Stimulated activated CD4-positive, alpha-beta T cell treated with anti-CD3 and anti-CD28 coated beads, TNF-alpha, amount 100 ng/mL, for 1 hour (primary cell): ENCODE measurements around the gene SYK.
"Not testable (repeated sequence)": the region's sequence is repeated elsewhere in the genome, so short reads cannot be mapped to it uniquely, and the experiment has no call there.

Experiments
- DNase-seq, 3 donors: peaks; one replicate each; pipeline ENCODE4 v3.0.0-alpha.2; 2020; ENCODE audit warnings: low read depth in 3 of 3, low spot score in 1 of 3

The SYK gene

GRCh38 chr9:90873422-90873821 is 71.8 kb downstream of the SYK start:
- DNase-seq = no peak

GRCh38 chr9:90874194-90874593 is 72.6 kb downstream of the SYK start:
- no peak for DNase-seq

GRCh38 chr9:90878562-90878961 is 76.9 kb downstream of the SYK start:
- no peak for DNase-seq

DNA sequence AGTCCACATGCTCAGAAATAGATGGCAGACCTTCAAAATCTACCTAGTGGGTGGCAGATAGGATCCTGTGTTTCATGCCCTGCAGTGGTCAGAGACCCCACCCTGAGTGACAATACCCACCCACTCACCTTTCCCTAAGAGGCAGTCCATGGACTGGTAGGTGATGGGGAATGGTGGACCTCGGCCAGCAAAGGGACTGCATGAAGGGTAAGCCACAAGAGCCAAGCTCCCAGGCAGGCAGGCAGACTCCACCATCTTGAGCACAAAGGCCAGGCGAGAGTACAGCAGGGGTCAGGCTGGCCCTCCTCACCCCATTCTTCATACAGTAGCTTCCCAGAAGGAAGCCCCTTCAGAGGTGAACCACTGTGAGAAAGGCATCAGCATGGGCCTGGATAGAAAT is 78.4 kb downstream of the SYK start:
- no peak for DNase-seq

GRCh38 chr9:90880669-90881068 is 79.0 kb downstream of the SYK start:
- DNase-seq = no peak

- no peak for DNase-seq
These were observed 80.0 kb downstream of the SYK start for GRCh38 chr9:90881648-90882047.

DNA sequence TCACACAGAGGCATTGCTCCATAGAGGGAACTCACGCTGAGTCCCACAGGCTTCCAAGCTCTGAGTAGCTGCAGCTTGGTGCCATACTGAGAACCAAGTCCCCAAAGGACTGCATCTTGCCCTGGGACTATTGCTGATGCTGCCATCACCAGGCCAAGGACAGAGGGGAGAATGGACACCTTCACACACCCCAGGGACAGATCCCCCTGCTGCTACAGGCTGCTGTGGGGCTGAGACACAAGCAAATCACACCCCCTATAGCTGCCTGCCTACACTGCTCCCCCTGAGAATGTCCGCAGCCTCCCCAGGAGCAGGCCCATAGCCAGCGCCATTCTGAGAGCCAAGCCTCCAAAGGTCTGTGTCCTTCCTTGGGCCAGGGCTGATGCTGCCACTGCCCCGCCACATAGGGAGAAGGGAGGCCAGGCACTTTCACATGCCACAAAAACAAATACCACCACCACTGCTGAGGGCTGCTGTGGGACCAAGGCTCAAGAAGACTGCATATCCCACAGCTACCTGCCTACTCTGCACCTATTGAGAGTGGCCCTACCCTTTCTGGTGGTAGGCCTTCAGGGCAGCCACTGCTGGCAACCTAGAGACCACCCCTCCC is 81.5 kb downstream of the SYK start:
- no peak for DNase-seq

DNA sequence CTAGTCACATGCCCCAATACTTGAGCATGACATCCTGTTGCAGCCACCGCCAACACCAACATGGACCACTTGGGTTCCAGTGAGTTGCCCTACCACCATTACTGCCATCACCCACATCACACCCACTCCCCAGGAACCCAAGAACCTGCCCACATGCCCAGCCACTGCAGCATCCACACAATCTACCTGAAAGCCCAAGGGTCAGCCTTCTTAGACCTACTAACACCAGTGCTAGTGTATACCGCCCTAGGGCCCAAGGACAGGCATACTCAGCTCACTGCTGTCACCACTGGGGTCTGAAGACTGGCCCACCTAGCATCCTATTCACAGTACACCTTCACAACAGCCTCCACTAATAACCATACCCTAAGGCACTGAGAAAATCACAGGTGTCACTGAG is 82.0 kb downstream of the SYK start:
- DNase-seq = no peak

GRCh38 chr9:90884178-90884577 is 82.6 kb downstream of the SYK start:
- DNase-seq = no peak

- not testable (repeated sequence) for DNase-seq
These were observed 85.2 kb downstream of the SYK start for GRCh38 chr9:90886868-90887267.

DNA sequence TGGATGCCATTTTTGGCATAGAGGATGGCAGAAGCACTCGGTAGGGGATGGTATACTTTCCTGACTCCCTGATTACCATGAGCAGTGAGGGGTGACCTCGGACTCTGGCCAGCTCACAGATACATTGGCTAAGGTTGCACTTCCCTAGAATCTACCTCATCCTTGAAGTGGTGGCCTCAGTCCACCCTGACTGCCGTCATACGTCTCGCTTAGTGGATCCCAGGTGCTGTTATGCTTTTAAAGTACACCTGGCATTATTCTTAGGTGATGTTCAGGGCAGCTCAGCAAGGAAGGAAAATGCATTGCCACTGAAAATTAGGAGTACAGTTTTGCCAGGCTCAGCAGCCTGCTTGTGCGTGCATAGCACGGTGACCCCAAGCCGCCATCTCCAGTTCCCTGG is 87.3 kb downstream of the SYK start:
- DNase-seq = no peak

- DNase-seq = no peak
These were observed 88.7 kb downstream of the SYK start for GRCh38 chr9:90890146-90890810.

GRCh38 chr9:90891308-90892040 is 89.9 kb downstream of the SYK start:
- no peak for DNase-seq

GRCh38 chr9:90892918-90893317 is 91.3 kb downstream of the SYK start:
- no peak for DNase-seq

DNA sequence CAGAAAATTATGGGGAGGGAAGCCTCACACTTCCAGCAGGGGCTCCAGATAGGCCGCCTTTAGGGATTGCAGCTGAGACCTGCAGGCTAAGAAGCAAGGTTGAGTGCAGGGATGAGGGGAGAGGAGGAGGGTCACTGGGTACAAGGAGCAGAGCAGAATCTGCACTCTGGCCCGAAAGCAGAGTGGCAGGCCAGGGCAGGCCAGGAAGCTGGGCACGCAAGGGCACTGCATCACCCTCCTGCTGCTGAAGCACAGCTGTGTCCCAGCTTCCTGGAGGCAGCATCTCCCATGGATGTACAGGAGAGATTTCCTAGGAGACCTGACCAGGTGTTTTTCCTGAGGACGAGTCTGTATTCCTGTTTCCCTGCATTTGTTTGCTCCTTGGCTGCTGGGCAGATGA is 92.1 kb downstream of the SYK start:
- no peak for DNase-seq

- DNase-seq = no peak
These were observed 93.5 kb downstream of the SYK start for GRCh38 chr9:90894986-90895687.

DNA sequence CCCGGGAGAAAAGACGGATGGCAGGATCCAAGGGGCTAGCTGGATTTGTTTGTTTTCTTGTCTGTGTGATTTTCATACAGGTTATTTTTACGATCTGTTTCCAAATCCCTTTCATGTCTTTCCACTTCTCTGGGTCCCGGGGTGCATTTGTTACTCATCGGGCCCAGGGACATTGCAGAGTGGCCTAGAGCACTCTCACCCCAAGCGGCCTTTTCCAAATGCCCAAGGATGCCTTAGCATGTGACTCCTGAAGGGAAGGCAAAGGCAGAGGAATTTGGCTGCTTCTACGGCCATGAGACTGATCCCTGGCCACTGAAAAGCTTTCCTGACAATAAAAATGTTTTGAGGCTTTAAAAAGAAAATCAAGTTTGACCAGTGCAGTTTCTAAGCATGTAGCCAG is 94.2 kb downstream of the SYK start:
- DNase-seq = no peak

- no peak for DNase-seq
These were observed 94.6 kb downstream of the SYK start for GRCh38 chr9:90896231-90896630.

- no peak for DNase-seq
These were observed 96.6 kb downstream of the SYK start for GRCh38 chr9:90898228-90898627.

DNA sequence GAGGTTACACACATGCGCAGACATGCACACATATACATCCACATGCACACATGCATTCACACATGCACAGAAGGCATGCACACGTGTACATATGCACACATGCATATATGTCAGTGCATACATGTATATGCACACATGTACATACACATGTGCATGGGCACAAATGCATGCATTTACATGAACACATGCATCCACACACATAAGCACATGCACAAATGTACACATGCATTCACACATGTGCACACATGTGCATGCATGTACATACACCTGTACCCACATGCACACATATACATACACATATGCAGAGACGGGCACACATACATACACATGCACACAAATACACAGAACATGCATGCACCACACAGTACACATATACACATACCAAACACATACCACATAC is 97.7 kb downstream of the SYK start:
- no peak for DNase-seq

DNA sequence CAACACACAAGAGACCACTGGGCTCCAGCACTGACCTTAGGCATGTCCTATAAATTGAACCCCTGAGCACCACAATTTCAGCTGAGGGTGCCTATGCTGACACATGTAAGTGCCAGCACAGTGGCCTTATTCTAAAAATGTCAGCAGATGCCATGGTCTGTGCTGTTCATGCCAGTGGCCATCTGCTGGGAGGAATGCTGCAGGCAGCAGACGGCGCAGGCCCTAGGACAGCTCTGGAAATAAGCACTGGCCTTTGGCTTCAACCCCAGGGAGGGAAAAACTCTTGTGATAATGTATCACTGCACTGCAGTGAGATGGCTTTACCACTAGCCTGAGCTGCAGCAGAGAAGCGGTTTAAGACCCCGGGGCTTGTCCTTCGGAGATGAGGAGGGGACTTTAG is 98.5 kb downstream of the SYK start:
- DNase-seq = no peak

GRCh38 chr9:90901933-90902332 is 100.3 kb downstream of the SYK start:
- DNase-seq = no peak
